ENCODE measurements around the gene OR8D2. TPM values are rescaled to one million over a fixed set of nuclear protein-coding genes. Genes with fewer than 3 reads are reported as not detected.

Gene OR8D2, protein sequence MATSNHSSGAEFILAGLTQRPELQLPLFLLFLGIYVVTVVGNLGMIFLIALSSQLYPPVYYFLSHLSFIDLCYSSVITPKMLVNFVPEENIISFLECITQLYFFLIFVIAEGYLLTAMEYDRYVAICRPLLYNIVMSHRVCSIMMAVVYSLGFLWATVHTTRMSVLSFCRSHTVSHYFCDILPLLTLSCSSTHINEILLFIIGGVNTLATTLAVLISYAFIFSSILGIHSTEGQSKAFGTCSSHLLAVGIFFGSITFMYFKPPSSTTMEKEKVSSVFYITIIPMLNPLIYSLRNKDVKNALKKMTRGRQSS
- not detected for polyA plus RNA-seq (ENCODE audit: insufficient read length in 3 of 3)
- long read RNA-seq, donor 1 = 0 reads
- long read RNA-seq, donor 2 = 0 reads
- long read RNA-seq, donor 3 = 0 reads
- long read RNA-seq, donor 4 = 0 reads
- long read RNA-seq, donor 5 = 0 reads
- long read RNA-seq, donor 6 = 0 reads
- long read RNA-seq, donor 7 = 0 reads
- long read RNA-seq, donor 8 = 0 reads
- long read RNA-seq, donor 9 = 0 reads
- long read RNA-seq, donor 10 = 0 reads
- long read RNA-seq, donor 11 = 0 reads
- long read RNA-seq, donor 12 = 0 reads
- long read RNA-seq, donor 13 = 0 reads
- long read RNA-seq, donor 14 = 0 reads
- long read RNA-seq, donor 15 = 0 reads
- long read RNA-seq, donor 16 = 0 reads

DNA sequence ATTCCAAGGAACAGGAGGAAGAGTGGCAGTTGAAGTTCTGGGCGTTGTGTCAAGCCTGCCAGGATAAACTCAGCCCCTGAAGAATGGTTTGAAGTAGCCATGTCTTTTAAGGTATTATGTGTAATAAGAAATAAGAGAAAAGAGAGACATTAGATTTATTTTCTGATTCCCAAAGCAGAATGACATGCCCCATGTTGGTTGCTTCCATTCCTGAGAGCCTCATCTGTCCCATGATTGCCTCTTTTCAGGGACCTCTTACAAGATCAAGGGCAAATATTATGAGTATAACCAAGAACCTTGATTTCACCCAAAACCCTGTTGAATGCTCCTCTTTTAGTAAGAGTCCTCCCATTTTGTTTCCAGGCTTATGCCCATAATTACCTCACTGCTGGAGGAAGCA, at the start of gene OR8D2:
TSS of gene OR8D2 (minus strand) at position 101 of the 400 bp plus-strand sequence. CDS start at position 101, 0 bp downstream.
- no peak for DNase-seq

DNA sequence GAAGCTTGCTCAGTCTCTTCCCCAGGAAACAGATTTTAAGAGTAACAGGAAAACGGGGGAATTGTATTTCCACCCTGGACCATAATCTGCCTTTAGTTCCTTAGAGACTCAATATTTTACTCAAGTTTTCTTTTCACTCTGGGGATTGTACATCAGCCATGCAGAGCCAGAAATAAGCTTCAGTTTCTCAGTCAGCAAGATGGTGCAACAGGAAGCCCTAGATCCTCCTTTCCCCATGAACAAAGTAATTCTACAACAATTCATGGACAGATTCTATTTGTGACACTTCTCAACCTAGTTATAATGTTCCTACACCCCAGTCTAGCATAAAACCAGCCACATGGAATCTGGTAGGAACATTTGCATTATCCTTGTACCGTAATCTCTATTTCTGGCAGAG, 39.6 kb upstream of the OR8D2 start:
- DNase-seq = no peak

DNA sequence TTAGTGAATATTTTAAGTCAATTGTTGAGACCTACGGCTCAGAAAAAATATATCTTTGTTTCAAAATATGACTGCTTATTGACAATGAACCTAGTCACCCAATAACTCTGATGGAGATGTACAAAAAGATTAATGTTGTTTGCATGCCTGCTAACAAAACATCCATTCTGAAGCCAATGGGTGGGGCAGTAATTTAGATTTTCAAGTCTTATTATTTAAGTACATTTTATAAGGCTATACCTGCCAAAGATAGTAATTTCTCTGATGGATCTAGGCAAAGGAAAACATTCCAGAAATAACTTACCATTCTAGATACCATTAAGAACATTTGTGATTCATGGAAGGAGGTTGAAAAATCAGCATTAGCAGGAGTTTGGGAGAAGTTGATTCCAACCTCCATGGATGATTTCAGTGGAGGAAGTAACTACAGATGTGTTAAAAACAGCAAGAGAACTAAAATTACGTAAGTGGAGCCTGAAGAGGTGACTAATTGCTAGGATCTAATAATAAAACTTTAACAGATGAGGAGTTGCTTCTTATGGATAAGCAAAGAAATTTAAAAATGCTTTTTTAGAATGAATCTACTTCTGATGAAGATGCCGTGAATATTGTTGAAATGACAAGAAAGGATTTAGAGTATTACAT, 26.4 kb upstream of the OR8D2 start:
- DNase-seq = no peak

DNA sequence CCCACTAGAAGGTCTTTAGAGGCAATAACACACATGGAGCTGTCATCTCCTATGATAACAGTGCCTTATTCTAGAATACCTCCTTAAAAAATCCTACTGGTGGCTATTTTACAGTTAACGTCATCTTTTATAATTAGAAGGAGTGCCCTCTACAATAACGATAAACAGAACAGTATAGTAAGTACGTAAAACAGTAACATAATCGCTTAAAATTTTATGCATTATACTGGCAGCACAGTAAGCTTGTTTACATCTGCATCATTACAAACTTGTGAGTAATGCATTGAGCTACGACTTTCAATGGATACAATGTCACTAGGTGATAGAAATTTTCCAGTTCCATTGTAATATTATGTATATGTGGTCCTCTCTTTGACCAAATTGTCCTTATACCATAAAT, 24.3 kb upstream of the OR8D2 start:
- DNase-seq = no peak

DNA sequence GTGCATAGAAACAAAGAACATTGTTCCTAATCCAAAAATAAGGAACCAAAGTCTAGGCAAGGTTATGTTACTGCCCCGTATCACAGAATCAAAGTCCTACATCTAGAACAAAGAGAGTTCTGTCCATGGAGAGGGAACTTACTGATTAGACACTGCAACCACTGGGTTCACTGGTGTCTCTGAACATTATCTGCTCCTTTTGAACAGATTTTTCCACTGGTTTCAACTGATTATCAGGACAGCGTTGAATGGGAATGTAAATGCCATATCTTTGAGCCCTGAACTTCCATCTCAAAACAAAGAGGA, 20.1 kb upstream of the OR8D2 start:
- DNase-seq = no peak

DNA sequence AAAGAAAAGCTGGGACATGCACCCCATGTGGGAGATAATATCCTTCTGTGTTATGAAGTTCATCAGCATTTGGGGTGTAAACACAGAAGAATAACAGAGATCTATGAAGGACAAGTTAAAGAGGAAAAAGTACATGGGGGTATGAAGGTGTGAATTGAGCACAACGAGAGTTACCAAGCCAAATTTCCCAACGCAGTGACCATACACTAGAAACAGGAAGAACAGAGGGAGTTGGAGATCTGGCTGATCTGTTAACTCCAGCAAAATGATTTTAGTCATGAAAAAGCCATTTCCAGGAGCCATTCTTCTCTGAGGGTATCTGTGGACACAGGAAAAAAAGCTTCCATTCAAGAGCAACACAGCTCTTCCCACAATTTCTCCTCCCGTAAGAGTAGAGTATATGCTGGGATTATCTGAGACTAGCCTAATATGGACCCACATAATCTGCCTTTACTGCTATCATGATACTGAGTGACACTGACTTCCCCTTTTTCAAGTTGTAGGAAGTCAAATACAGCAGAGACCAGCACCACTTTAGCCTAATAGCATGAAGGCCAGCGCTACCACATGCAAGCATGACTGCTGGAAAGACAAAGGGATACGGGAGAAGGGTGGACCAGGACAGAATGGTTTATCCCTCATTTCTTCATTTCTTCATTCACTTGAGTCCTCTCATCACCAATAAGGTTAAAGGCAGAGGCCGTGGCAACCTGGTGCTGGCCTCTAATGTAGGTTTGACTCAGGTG, 19.6 kb upstream of the OR8D2 start:
- DNase-seq = no peak

DNA sequence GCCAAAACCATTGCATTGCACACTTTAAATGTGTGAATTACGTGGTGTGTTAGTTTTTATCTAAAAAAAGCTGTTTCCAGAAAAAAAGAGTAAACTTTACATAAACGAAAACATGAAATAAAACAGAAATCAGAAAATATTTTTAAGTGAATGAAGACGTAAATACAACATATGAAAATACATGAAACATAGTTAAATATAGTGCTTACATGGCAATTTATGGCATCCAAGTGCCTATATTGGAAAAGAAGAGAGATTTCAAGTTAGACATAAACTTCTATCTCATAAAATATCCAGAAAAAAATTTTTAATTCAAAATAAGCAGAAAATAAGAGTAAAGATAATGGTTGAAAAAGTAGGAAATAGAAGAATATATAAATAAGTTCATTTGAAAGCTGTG, 11.9 kb upstream of the OR8D2 start:
- no peak for DNase-seq

DNA sequence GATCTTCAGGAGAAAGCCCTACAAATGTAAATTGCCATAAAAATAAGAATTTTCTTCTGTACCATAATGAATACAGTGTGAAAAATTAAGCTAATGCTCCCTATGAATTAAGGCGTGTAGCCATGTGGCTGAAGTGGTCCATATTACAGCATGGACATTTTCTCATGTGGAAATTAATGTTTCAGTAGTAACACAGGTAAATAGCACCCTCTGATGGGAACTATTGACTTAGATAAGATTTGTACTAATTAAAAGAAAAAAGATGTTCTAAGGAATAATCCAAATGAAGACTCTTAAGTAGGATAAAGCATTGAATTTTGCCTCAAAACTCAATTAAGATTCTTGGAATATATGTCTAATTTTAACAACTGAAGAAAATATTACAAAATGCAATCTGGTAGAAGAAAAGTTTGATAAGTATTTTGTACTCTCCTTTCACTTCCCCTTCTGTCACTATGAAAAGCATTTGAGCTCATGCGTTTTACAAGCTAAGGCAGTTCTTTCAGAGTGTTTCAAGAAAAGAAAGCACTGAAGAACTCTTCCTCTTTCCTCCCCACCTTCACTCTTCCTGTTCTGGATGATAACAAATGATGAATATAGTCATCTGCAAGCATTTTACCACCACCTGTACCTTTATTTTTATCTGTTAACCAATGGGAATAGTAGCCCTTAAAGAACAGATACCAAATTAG, 9.9 kb upstream of the OR8D2 start:
- no peak for DNase-seq

DNA sequence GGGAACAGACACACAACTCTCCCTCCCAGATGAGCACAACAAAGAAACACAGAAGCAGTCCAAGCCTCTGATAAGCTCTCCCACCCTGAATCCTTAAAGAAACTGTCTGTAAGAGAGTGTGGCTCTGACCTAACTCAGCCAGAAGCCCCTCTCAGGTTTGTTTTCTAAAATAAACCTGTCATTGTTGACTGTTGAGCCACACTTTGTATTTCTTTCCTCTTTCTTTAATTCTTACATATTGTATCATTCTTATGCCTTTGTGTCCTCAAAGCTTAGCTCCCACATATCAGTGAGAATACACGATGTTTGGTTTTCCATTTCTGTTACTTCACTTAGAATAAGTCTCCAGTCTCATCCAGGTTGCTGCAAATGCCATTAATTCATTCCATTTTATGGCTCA, 7.8 kb upstream of the OR8D2 start:
- no peak for DNase-seq

DNA sequence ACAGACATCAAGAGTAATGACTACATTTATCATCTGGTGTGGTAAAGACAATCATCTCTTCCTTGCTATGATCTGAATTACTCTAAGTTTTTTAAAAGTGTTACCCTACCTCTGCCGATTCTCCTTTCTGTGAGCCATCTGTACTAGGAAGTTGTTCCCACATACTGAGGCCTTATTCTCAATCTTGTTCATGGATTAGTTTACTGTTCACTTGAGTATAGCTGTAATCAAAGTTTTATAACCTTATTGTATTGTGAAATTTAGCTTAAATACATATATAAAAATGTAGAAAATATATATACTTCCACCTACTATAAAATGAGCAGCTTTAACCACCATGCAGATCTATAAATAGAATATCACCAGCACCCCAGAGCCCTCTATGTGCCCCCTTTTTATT, 2.4 kb upstream of the OR8D2 start:
- DNase-seq = no peak

DNA sequence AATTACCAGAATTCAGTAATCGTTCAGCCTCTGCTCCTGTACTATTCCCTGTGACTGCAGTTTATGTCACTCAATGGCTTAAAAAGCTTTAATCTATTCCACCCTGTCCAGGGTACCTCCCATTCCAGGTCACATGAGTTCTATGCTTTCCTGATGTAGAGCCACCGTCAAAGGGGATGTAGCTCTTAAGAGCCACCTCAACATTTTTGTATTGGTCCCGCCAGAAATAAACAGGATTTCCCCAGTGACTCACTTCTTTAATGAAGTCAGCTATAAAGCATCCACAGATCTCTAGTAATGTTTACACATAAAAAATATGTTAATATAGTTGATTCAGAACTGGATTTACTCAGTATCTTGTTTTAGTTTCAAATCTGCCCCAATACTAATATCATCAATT, 4.9 kb downstream of the OR8D2 start:
- no peak for DNase-seq

DNA sequence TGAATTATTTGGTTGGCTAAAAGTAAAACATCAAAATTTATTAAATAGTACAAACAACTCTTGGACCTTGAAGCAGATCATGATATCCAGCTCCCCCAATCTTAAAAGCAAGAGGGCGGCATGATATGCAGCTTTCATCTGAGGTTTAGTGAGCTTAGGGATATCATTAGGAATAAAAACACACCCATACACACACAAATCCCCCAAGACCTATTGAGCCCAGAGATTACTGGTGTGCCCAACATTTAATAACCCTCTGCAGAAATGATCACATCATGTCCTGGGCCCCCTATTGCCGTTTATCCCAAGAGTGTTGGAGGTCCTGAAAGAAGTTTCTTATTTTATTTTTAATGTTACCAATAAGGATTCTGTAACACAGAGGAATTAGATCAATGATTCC, 6.1 kb downstream of the OR8D2 start, which contains the start of gene OR8D1:
TSS of gene OR8D1 (minus strand) at position 101 of the 400 bp plus-strand sequence. CDS start 3,183 bp downstream, outside the sequence.
- no peak for DNase-seq

DNA sequence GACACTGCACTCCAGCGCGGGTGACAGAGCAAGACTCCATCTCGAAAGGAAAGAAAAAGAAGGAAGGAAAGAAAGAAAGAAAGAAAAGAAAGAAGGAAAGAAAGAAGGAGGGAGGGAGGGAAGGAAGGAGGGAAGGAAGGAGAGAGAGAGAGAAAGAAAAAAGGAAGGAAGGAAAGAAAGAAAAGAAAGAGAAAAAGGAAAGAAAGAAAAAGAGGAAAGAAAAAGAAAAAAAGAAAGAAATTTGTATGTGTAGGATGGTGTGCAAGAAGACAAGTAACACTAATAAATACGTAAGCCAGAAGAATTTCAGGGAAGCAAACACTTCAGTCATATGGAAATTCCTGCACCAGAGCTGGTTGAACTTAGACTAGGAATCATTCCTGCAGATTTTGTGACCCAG, 6.9 kb downstream of the OR8D2 start:
- DNase-seq = no peak

DNA sequence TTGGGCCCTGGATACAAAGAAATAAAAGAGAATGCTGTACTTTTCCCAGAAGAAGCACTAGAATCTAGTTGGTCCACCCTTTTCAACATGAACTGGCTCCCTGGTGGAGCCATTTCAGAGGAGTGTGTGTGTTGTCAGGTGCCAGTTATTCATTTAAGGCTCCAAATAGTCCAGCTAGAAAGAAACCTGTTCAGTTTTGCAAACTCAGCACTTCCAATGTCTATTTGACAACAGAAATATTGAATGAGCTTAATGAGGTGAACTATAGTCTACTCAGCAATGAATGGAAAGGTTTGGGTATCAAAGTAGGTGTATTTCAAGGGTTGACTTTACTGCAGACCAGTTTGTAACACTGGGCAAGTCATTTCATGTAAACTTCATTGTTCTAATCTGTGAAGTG, 8.3 kb downstream of the OR8D2 start:
- no peak for DNase-seq

DNA sequence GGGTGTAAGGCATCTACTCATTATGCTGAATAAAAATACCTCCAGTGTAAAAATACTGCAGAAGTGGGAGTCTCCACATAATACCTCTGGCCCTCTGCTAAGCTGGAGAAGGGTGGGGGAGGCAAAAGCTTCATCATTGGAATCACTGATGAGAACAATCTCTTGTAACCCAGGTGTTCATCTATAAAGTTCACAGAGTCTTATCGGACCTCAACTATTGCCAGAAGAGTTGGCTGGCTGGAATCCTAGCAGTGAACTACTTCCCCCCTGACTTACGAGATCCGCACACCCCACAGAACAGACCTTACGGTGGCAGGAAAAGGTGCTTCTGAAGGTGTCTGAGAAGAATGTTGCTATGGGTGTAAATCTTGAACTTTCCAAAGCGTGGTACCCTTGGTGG, 8.7 kb downstream of the OR8D2 start:
- no peak for DNase-seq

DNA sequence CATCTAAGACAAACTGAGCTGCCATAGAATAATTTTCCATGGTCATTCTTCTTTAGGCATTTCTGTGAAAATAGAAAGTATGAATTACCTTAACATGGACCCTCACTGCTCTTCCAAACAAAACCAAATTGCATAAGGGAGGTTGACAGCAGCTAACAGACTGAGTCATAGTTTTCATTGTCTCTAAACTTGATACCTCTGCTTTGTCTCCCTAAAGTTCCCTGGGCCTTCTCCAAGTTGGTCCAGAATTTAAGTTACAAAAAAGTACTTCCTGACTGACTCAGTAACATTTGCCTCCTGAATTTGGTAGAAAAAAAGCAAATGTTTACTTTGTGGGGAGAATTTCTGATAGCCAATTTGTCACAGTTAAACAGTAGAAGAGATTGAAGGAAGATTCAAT, 9.3 kb downstream of the OR8D2 start:
- DNase-seq = no peak

DNA sequence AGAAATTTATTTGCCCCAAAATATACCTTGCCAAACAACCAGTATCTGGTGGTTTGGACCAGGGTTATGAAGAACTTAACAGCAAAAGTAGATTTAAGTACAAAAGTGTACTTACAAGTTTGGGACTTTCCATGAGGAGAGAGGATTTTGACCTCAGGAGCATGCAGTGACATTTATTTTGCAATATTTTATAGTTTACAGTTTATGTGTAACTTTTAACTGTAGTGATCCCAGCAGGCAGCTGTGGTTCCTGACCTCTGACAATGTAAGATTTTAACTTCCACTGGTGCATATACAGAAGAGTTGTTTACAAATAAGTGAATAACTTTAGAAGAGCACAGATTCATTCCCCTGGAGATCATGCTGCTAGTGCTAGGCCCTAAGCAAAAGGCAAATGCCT, 12.9 kb downstream of the OR8D2 start:
- DNase-seq = no peak

DNA sequence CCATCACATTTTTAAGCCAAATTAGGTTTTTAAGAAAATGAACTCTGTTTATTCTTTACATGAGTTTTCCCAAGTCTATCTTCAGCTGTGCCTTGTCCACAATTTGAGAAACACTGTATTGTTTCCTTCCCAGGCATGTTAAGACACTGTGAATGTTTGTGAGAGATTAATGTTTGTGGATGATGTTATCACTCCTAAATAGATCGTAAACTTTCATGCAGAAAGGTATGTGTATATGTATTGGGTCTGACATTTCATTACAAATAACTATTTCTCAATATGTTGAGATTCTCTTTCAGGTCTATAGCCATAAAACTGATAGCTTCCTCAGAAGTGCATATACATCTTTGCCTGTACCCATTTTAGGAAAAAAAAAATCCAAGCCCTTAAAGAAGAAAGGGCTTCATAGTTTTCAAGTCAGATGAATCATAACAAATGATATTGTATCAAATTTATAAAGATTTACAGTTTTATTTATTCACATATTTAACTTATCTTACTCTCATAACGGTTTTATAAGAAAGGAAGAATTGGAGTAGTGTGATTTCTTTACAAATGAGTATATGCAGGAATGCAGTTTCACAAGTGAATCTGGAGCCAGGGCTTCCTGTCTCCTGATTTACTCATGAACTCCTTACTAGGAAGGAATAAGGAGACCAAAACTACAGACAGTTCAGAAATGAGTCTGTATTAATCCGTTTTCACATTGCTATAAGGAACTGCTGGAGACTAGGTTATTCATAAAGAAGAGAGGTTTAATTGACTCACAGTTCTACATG, 17.5 kb downstream of the OR8D2 start:
- DNase-seq = no peak

DNA sequence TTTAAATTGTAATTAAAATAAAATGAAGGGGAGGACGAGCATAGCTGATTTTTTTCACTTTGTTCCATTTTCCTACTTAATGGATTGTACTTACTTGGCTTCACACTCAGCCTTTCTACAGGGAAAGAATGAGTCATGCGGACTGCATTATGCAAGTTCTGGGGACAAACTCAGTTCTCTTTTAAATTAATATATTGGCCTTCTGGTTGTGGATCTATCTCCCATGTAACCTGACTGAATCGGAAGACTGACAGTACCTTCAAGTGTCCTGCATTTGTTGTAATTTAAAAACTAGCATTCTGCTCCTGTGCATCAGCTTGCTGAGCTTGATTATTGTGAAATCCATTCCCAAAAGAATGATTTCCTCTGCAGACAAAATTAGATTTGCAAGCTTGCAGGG, 18.4 kb downstream of the OR8D2 start:
- no peak for DNase-seq

DNA sequence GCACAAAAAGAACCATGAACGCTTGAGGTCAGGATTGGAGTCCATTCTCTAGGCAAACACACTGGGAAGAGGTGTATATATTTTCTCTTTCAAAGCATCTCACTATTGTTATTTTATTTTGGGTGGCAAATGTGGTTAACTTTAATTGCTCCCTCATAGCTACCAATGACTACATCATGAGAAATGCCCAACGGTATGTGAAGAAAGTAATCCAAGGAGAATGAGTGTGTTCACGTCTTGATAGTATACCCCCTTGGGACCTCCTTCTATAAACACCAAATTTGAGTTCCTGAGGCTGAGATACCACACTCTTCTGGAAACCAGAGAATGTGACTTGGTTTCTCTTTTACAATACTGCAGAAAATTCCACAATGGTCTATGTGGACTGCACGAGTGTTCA, 22.1 kb downstream of the OR8D2 start:
- no peak for DNase-seq

DNA sequence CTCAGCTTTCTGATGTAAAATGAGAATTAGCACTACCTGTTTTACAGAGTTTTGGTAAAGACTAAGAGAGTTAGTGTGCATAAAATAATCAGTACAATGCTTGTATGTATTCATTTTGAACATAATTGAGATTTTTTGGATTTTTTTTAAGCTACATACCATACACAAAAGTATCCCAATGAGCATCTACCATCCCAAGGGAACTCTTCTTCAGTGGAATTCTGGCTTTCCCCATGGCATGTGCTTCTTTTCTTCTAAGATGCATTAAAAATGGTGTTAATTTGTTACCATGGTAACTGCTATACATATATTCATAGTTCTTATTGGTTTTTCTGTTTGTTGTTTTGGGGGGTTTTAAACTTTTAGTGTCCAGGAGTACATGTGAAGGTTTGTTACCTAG, 24.0 kb downstream of the OR8D2 start:
- no peak for DNase-seq
